Measurements from ENCODE around the gene COIL.

GRCh38 chr17:56973520-56973919, 12.7 kb upstream of the COIL start:
- TF ChIP-seq CTCF (conservative IDR thresholded peaks at IDR 0.05 in 1 of 2, IDR thresholded peaks at IDR 0.05 in 1 of 2; ENCODE audit: low read depth in 1 of 2, low read length in 2 of 2): no peak
- TF ChIP-seq EZH2 (IDR thresholded peaks at IDR 0.05; ENCODE audit: low read length, missing control alignments): no peak
